Breast epithelium (tissue), 4 donors: Measurements from ENCODE around the gene BRAT1. TPM values are rescaled to one million over a fixed set of nuclear protein-coding genes. Genes with fewer than 3 reads are reported as not detected.

Experiments
- DNase-seq, 2 donors: peaks; one replicate each; pipeline ENCODE4 v3.0.0-alpha.2; 2019; ENCODE audit warnings: low spot score in 2 of 2
- H3K27ac ChIP-seq, 2 donors: fragments of 200-600 bp; sonication (generic) in 1 of 2; one replicate each; pipeline ENCODE4 v1.5.1; 2016 to 2019; ENCODE audit warnings: mild to moderate bottlenecking in 1 of 2
- H3K27me3 ChIP-seq, 2 donors: fragments of 200-600 bp; sonication (generic) in 1 of 2; one replicate each; pipeline versions ENCODE4 v1.5.1 to v1.6.0; 2017 to 2019; ENCODE audit warnings: control low read depth in 1 of 2, mild to moderate bottlenecking in 1 of 2
- H3K36me3 ChIP-seq: fragments of 200-600 bp; one replicate; pipeline ENCODE4 v1.5.1; 2019
- H3K4me1 ChIP-seq, 2 donors: fragments of 200-600 bp; sonication (generic); one replicate each; pipeline ENCODE4 v1.5.1; 2016 to 2019; ENCODE audit warnings: control low read depth in 1 of 2
- H3K4me3 ChIP-seq, 3 donors: fragments of 200-600 bp; sonication (generic); 1 replicate in 2 of 3; 2 replicates in 1 of 3; pipeline ENCODE4 v1.5.1; 2016 to 2019; ENCODE audit warnings: mild to moderate bottlenecking in 3 of 3, moderate library complexity in 2 of 3
- H3K9me3 ChIP-seq, 2 donors: fragments of 200-600 bp; sonication (generic) in 1 of 2; one replicate each; pipeline ENCODE4 v1.5.1; 2016 to 2019; ENCODE audit warnings: control low read depth in 1 of 2
- POLR2A ChIP-seq: fragments of 450-650 bp; IDR thresholded peaks from one replicate; pipeline ENCODE4 v1.6.1; 2016; ENCODE audit warnings: antibody characterized with exemption, mild to moderate bottlenecking, moderate library complexity
- POLR2AphosphoS5 ChIP-seq, 3 donors: sonication (generic); formaldehyde crosslinking; IDR thresholded peaks; one replicate each; pipeline ENCODE4 v1.6.1; 2017; ENCODE audit warnings: antibody characterized with exemption in 3 of 3
- intact Hi-C: fragments of 100-400 bp; cut with DNase I; formaldehyde crosslinking; loops from one replicate; pipeline ENCODE4 v1.15.1; 2023; ENCODE audit warnings: low total_unique reads
- total RNA-seq, 3 donors: library from RNA; depleted of rRNA; stranded (reverse); fragments of >200 nt; gene quantifications; one replicate each; pipeline ENCODE4 v1.1.0, GENCODE V29; 2016
- TF ChIP-seq, protein P1 (sequence below), 3 donors: fragments of 450-650 bp; IDR thresholded peaks; one replicate each; pipeline ENCODE4 v1.5.1; 2016 to 2017; ENCODE audit warnings: antibody characterized with exemption in 3 of 3, mild to moderate bottlenecking in 3 of 3, moderate library complexity in 3 of 3

Gene BRAT1
- total RNA-seq, 3 donors from 2014 or later: 20.8 to 36.4 (median 28.4) TPM

DNA sequence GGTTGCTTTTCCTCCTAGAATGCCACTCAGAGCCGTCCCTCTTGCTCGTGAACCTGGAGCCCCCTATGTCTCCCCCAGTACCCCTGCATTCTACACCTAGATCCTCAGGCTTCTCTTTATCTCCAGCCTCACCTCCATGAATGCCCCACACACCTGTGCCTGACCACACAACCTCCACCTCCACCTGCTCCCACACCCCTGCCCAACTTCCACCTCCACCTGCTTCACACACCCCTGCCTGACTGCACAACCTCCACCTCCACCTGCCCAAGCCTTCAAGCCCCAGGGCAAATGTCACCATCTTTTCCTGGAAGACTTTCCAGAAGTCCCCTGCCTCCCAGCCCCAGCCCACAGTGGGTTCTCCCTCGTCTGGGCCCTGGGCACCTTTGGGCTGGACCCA is 42.6 kb downstream of the BRAT1 start:
- TF ChIP-seq, protein P1, sequence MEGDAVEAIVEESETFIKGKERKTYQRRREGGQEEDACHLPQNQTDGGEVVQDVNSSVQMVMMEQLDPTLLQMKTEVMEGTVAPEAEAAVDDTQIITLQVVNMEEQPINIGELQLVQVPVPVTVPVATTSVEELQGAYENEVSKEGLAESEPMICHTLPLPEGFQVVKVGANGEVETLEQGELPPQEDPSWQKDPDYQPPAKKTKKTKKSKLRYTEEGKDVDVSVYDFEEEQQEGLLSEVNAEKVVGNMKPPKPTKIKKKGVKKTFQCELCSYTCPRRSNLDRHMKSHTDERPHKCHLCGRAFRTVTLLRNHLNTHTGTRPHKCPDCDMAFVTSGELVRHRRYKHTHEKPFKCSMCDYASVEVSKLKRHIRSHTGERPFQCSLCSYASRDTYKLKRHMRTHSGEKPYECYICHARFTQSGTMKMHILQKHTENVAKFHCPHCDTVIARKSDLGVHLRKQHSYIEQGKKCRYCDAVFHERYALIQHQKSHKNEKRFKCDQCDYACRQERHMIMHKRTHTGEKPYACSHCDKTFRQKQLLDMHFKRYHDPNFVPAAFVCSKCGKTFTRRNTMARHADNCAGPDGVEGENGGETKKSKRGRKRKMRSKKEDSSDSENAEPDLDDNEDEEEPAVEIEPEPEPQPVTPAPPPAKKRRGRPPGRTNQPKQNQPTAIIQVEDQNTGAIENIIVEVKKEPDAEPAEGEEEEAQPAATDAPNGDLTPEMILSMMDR (IDR thresholded peaks at IDR 0.05): no peak
- no peak for TF ChIP-seq POLR2AphosphoS5 (IDR thresholded peaks at IDR 0.05)
- TF ChIP-seq POLR2A: no peak
- no peak overlapping the region for H3K4me3 ChIP-seq
- peak overlapping the region in 1 of 2 donors; percentile 80 for H3K27ac ChIP-seq
- no peaks in the 10 kb centered on the region for H3K36me3 ChIP-seq
- H3K4me1 ChIP-seq: peaks cover 24 to 34% of the 10 kb centered on the region in 2 donors
- intact Hi-C loops: no loop called here
- DNase-seq: no peak
- no peaks in the 10 kb centered on the region for H3K9me3 ChIP-seq
- H3K27me3 ChIP-seq: no peaks in the 10 kb centered on the region

DNA sequence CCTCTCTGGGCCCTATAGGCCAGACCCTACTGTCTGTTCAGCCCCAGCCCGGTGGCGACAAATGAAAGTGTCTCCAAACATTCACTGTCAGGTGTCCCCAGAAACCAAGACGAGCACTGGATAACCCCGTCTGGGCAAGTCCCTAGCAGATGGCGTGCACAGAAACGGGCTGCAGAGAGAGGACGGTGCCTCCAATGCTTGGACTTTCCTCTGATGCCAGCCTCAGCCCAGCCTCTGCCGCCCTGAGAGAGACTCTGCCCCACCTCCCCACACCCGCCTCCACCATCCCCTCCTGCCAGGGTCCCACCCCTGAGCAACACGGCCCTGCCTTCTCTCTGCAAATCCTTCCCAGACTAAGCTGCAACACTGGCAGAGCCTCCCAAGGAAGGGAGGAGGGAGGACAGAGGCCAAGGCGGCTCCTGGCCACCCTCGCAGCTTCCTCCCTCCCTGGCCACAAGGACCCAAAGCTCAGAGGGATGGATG is 43.1 kb downstream of the BRAT1 start:
- intact Hi-C loops: no loop called here
- Histone ChIP-seq H3K36me3 (no peaks in the 10 kb centered on the region), H3K4me1 (peaks cover 24 to 31% of the 10 kb centered on the region in 2 donors), H3K9me3 (no peaks in the 10 kb centered on the region), H3K27ac (peak overlapping the region; percentile 21 to 80), H3K4me3 (no peak overlapping the region), H3K27me3 (no peaks in the 10 kb centered on the region)
- no peak for DNase-seq
- TF ChIP-seq, protein P1 (IDR thresholded peaks at IDR 0.05): no peak
- TF ChIP-seq POLR2A: no peak
- no peak for TF ChIP-seq POLR2AphosphoS5 (IDR thresholded peaks at IDR 0.05)

DNA sequence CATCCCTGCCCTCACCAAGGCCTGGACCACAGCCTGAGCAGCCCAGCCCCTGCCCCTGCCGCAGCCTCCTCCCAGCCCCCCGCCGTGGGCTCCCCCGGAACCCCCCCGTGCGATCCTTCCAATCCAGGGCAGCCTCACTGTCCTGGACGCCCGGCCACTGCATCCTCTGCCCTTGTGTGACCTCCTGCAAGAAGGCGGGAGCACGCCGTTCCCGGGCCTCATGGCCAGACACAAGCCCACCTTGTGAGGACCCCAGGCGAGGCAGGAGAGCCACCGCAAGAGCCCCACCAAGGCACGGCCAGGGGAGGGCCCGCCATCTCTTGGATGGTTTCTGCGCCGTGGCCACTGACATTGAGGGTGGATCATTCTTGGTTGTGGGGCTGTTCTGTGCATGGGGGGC is 43.6 kb downstream of the BRAT1 start:
- H3K27me3 ChIP-seq: no peaks in the 10 kb centered on the region
- intact Hi-C loops: no loop called here
- TF ChIP-seq, protein P1 (IDR thresholded peaks at IDR 0.05): no peak
- TF ChIP-seq POLR2AphosphoS5 (IDR thresholded peaks at IDR 0.05) (no peak), POLR2A (no peak)
- H3K9me3 ChIP-seq: no peaks in the 10 kb centered on the region
- DNase-seq: no peak
- peak overlapping the region in 1 of 3 donors; percentile 20 for H3K4me3 ChIP-seq
- peak overlapping the region; percentile 21 to 80 for H3K27ac ChIP-seq
- no peaks in the 10 kb centered on the region for H3K36me3 ChIP-seq
- H3K4me1 ChIP-seq: peaks cover 24 to 30% of the 10 kb centered on the region in 2 donors

DNA sequence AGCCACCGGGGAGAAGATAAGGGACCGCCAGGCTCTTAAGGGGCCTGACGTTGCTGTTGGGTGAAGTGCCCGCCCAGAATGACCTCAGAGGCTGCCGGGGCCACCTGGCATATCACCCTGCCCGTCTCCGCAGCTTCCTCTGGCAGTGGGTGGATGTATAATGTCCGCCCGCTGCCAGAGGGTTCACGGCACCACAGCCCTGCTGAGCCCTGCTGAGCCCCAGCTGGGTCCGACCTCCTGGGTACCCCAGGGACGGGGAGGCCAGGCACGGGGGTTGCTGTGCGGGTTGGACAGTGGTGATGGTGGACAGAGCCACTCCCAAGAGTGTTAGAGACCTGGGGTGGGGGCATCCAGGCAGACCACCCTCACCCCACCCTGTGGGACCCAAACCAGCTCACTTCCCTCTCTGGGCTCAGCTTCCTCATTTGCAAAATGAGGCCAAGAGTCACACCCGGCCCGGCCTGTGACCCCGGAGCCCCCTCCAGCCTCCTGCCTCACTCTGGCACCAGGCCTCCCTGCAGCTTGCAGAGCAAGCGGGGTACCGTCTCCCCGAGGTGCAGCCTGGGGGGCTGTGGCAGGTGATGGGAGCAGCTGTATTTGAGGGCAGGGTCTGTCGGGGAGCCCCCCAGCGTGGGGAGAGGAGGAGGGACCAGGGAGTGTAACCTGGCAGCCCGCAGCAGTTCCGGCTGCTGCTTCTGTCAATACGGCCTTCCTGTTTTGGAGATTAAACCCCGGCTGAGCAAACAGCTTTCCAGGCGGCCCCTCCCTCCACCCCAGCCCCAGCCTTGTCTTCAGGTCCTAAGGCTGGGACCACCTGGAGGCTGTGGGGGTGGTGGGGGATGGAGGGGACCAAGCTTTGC is 44.2 kb downstream of the BRAT1 start:
- DNase-seq: no peak
- TF ChIP-seq, protein P1 (IDR thresholded peaks at IDR 0.05): no peak
- TF ChIP-seq POLR2A (no peak), POLR2AphosphoS5 (IDR thresholded peaks at IDR 0.05) (no peak)
- Histone ChIP-seq H3K4me3 (peak overlapping the region in 1 of 3 donors; percentile 20), H3K9me3 (no peaks in the 10 kb centered on the region), H3K4me1 (peaks cover 24 to 30% of the 10 kb centered on the region in 2 donors), H3K27me3 (no peaks in the 10 kb centered on the region), H3K36me3 (no peaks in the 10 kb centered on the region), H3K27ac (peak overlapping the region; percentile 21 to 80)
- intact Hi-C loops: no loop called here

DNA sequence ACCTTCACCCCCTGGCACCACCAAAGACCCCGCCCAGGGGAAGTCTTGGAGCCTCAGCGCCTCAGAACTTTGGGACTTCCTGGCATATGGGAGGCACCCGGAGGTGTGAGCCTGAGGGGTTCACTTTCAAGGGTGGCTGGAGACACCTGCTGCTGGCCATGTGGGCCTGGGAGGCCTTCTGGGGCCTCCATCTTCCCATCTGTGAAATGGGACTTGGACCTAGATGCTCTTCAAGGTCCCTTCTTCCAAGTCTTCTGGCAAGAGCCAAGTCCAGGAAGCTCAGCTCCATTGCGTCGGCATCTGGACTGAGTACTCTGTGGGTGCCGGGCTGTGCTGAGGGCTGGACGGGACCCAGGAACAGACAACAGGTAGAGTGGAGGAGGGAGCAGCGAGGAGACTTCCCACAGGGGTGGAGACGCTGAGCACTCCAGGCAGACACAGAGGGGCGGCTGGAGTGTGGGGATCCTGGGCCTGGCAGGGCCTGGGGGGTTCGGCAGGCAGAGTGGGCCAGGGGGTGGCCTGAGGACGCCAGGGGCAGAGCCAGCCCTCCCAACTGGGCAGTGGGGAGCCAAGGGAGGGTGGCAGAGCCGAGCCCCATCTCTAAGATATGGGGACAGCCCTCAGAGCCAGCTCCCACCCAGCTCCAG is 45.1 kb downstream of the BRAT1 start:
- Histone ChIP-seq H3K4me3 (no peak overlapping the region), H3K27me3 (no peaks in the 10 kb centered on the region), H3K9me3 (no peaks in the 10 kb centered on the region), H3K4me1 (peaks cover 24 to 30% of the 10 kb centered on the region in 2 donors), H3K27ac (peak overlapping the region in 1 of 2 donors; percentile 80), H3K36me3 (no peaks in the 10 kb centered on the region)
- TF ChIP-seq POLR2A: no peak
- TF ChIP-seq, protein P1 (IDR thresholded peaks at IDR 0.05): no peak
- TF ChIP-seq POLR2AphosphoS5 (IDR thresholded peaks at IDR 0.05): no peak
- intact Hi-C loops: no loop called here
- no peak for DNase-seq
